ENCODE data around the gene GNG2. TPM values are rescaled to one million over a fixed set of nuclear protein-coding genes. Genes with fewer than 3 reads are reported as not detected.

The GNG2 gene
- total and polyA plus RNA-seq, 7 donors = 1.4 to 8.2 (median 2.1) TPM

DNA sequence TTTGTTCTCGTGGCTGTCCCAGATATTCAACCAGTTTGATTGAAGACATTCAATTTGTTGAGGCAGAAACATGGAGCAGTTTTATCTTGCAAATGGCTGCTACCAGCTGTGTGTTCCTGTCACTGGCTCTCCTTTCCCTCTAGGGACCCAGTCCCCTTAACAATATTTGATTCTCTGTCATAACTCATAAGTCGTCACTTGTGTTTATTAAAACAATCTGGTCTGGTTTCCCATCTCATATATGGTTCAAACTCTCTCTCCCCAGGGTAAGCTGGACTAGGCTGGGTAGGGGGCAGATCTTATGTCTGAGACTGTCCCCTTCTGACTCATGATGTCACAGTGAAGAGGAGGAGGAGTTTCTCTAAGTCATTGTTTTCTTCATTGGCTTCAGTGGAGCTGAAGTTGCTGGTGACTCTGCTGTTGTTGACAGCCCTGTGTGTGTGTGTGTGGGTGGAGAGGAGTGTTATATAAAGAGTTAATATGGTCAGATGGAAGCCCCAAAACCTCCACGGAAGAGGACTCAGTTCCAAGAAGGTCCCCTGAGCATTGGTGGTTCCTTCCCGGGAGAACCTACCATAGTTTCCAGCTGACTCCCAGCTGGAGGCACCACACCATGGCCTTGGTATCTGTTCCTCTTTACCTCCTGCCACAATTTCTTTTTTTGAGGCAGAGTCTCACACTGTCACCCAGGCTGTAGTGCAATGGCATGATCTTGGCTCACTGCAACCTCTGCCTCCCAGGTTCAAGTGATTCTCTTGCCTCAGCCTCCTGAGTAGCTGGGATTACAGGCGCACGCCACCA, 16.1 kb upstream of the GNG2 start:
- Histone ChIP-seq H3K27me3 (ENCODE audit: insufficient read depth in 3 of 3, low read length in 2 of 3) (no peaks in the 10 kb centered on the region), H3K27ac (no peak overlapping the region), H3K9me3 (no peaks in the 10 kb centered on the region), H3K36me3 (ENCODE audit: insufficient read depth in 1 of 2, low read depth in 1 of 2) (no peaks in the 10 kb centered on the region), H3K4me1 (no peaks in the 10 kb centered on the region), H3K4me3 (no peak overlapping the region)
- WGBS, 3 donors = 58 to 78% (median 69%) methylated on average over 6 of the region's 6 CpGs
- no peak for TF ChIP-seq CTCF (IDR thresholded peaks at IDR 0.05)
- DNase-seq (no peak), ATAC-seq (no peak)
- intact Hi-C loops (cut with DNase I) = no loop called here

DNA sequence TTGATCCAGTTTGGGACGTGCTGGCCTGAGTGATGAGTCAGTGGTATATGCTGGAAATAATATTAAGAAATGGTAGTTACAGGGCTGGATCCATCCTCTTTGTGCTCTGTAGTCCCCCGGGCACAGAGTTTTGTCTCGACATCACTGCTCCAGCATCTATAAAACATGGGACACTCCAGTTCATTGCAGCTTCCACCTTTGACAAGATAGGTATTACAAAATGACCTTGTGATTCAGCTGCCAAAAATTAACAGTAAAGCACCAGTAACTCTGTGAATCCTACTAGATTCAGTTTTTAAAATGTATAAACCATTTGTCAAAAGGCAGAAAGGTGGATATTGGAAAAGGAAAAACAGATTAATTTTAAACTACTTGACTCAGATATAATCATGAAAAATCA, 14.6 kb upstream of the GNG2 start:
- no peak for DNase-seq
- no peak overlapping the region for H3K4me3 ChIP-seq
- no peak for ATAC-seq
- H3K36me3 ChIP-seq (ENCODE audit: insufficient read depth in 1 of 2, low read depth in 1 of 2) = no peaks in the 10 kb centered on the region
- WGBS, 3 donors = 79 to 88% (median 83%) methylated on average over 3 of the region's 3 CpGs
- no peaks in the 10 kb centered on the region for H3K4me1 ChIP-seq
- intact Hi-C loops (cut with DNase I) = no loop called here
- no peak for TF ChIP-seq CTCF (IDR thresholded peaks at IDR 0.05)
- no peak overlapping the region for H3K27ac ChIP-seq
- no peaks in the 10 kb centered on the region for H3K27me3 ChIP-seq (ENCODE audit: insufficient read depth in 3 of 3, low read length in 2 of 3)
- no peaks in the 10 kb centered on the region for H3K9me3 ChIP-seq

- H3K27ac ChIP-seq = no peak overlapping the region
- no peak for TF ChIP-seq CTCF (IDR thresholded peaks at IDR 0.05)
- H3K9me3 ChIP-seq = no peaks in the 10 kb centered on the region
- WGBS, 3 donors = 12 to 23% (median 16%) methylated on average over 16 of the region's 16 CpGs
- no peaks in the 10 kb centered on the region for H3K27me3 ChIP-seq (ENCODE audit: insufficient read depth in 3 of 3, low read length in 2 of 3)
- intact Hi-C loops (cut with DNase I) = no loop called here
- peak overlapping the region; percentile 30 for H3K4me3 ChIP-seq
- DNase-seq = peak; percentile 17 to 56
- ATAC-seq = peak; percentile 23 to 56 (median 51)
- H3K4me1 ChIP-seq = no peaks in the 10 kb centered on the region
- H3K36me3 ChIP-seq (ENCODE audit: insufficient read depth in 1 of 2, low read depth in 1 of 2) = no peaks in the 10 kb centered on the region
These were observed 13.6 kb upstream of the GNG2 start for GRCh38 chr14:51846631-51847488.

DNA sequence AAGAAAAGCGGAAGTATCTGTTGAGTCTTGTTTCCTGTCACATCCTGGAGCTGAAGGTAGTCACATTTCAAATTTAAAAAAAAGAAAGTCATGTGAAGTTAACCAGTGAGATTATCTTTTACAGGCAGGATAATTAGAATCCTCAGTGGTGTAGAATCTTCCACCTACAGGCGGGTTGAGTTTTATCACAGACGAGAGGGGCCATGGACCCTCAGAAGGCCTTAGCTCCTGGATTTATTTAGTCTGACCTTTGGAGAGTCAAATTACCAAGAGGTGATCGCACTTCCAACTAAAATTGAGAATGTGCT, 13.0 kb upstream of the GNG2 start:
- no peaks in the 10 kb centered on the region for H3K4me1 ChIP-seq
- no peaks in the 10 kb centered on the region for H3K27me3 ChIP-seq (ENCODE audit: insufficient read depth in 3 of 3, low read length in 2 of 3)
- H3K36me3 ChIP-seq (ENCODE audit: insufficient read depth in 1 of 2, low read depth in 1 of 2) = no peaks in the 10 kb centered on the region
- no peak for TF ChIP-seq CTCF (IDR thresholded peaks at IDR 0.05)
- no peak overlapping the region for H3K4me3 ChIP-seq
- DNase-seq (no peak), ATAC-seq (no peak)
- intact Hi-C loops (cut with DNase I) = no loop called here
- H3K27ac ChIP-seq = no peak overlapping the region
- 80 to 85% (median 85%) methylated on average over 4 of the region's 4 CpGs for WGBS, 3 donors
- no peaks in the 10 kb centered on the region for H3K9me3 ChIP-seq

Measured in psoas muscle (tissue), 8 donors.